HG03469 (cell line): ENCODE data around the gene CDK5RAP1.
"Not testable (repeated sequence)": the region's sequence is repeated elsewhere in the genome, so short reads cannot be mapped to it uniquely, and the experiment has no call there.

Source experiments
- ATAC-seq: cut with Tn5 transposase; IDR thresholded peaks from one replicate; pipeline ENCODE4 v1.9.1; 2021; ENCODE audit warnings: mild to moderate bottlenecking, moderate library complexity, moderate number of reproducible peaks; ENCODE audit not compliant: unreplicated experiment

Gene CDK5RAP1

GRCh38 chr20:33401184-33401920, at the start of gene CDK5RAP1:
TSS of gene CDK5RAP1 (minus strand) at chr20:33401519. CDS start at chr20:33397064, 4,455 bp downstream.
- ATAC-seq: peak; percentile 63

GRCh38 chr20:33450867-33451266, 49.5 kb upstream of the CDK5RAP1 start:
- ATAC-seq: no peak

GRCh38 chr20:33445881-33446625, 44.7 kb upstream of the CDK5RAP1 start:
- ATAC-seq: no peak

- no peak for ATAC-seq
Measured at GRCh38 chr20:33444797-33445560, 43.7 kb upstream of the CDK5RAP1 start.

- no peak for ATAC-seq
Measured at GRCh38 chr20:33443512-33444239, 42.4 kb upstream of the CDK5RAP1 start, which contains the start of gene SNTA1. TSS of gene SNTA1 (minus strand) at chr20:33443763. CDS start at chr20:33443620, 143 bp downstream.

GRCh38 chr20:33443006-33443511, 41.7 kb upstream of the CDK5RAP1 start:
- ATAC-seq: no peak

GRCh38 chr20:33442136-33443005, 41.1 kb upstream of the CDK5RAP1 start:
- ATAC-seq: no peak

- no peak for ATAC-seq
Measured at GRCh38 chr20:33441142-33441955, 40.0 kb upstream of the CDK5RAP1 start.

GRCh38 chr20:33440562-33440961, 39.2 kb upstream of the CDK5RAP1 start:
- ATAC-seq: not testable (repeated sequence)

GRCh38 chr20:33438481-33438880, 37.2 kb upstream of the CDK5RAP1 start:
- no peak for ATAC-seq

GRCh38 chr20:33437141-33437911, 36.0 kb upstream of the CDK5RAP1 start:
- ATAC-seq: no peak

- no peak for ATAC-seq
Measured at GRCh38 chr20:33434434-33434833, 33.1 kb upstream of the CDK5RAP1 start.

GRCh38 chr20:33433465-33434234, 32.3 kb upstream of the CDK5RAP1 start:
- ATAC-seq: no peak

- ATAC-seq: no peak
Measured at GRCh38 chr20:33431797-33432381, 30.6 kb upstream of the CDK5RAP1 start.

- not testable (repeated sequence) for ATAC-seq
Measured at GRCh38 chr20:33423875-33424274, 22.6 kb upstream of the CDK5RAP1 start.

- ATAC-seq: no peak
Measured at GRCh38 chr20:33423141-33423834, 22.0 kb upstream of the CDK5RAP1 start.
